GM19240 (cell line): ENCODE data around the gene CSF1R.

ENCODE experiments used
- DNase-seq: peaks from one replicate; pipeline ENCODE4 v3.0.0; 2011; ENCODE audit warnings: low spot score; ENCODE audit not compliant: insufficient read length

CSF1R gene

GRCh38 chr5:150120617-150121447, 34.5 kb upstream of the CSF1R start:
- DNase-seq, result no peak

GRCh38 chr5:150120062-150120441, 33.7 kb upstream of the CSF1R start:
- no peak for DNase-seq

DNA sequence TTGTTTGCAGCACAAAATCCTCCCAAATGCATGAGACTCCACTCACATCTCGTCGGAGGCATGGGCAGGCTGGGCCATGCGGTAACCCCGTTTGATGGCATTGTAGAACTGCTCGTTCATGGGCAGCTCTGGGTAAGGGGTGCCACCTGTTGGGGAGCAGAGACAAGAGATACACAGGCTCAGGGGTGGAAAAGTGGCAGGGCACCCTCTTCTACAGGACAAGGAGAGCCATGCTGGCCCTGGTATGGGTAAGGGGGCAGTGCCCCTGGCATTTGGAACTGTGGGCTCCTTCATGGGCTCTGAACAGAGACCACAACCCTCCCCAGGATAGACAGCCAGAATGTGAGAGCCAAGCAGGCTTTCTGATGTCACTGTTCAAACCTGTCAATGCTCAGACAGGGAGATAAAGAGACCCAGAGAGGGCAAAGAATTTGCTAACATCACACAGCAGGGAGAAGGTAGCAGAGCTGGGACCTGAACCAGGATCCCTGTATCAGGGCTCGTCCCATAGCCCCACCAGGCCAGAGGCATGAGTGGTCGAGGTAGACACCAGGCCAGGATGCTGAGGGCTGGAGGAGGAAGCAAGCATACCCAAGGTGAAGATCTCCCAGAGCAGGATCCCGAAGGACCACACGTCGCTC, 33.2 kb upstream of the CSF1R start:
- DNase-seq, result no peak

DNA sequence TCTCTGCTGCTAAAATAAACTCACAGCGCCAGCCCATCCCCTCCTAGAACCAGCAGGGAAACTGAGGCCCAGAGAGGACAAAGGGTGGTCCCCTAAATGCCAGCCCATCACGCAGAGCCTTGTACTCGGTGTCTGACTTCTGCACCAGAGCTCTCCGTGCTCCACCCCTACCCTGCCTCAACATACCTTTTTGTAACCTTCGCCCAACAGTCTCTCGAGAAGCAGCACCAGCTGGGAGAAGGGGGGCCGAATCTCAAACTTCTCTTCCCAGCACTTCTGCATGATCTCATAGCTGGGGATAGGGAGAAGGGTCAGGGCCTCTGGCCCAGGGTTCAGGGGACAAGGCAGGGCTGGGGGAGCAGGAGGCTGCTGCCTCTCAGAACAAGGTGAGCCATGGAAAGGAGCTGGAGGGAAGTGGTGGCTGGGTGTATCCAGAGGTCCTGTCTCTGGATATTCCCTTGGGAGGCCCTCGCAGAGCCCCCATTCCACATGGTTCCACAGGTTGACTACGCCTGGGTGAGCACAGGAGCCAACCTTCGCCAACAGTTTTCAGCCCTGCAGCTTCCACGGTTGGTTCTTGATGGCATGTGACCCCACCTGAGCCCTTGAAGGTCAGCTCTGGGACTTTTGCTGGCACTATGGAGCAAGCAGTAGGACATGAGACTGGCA, 32.3 kb upstream of the CSF1R start:
- no peak for DNase-seq

DNA sequence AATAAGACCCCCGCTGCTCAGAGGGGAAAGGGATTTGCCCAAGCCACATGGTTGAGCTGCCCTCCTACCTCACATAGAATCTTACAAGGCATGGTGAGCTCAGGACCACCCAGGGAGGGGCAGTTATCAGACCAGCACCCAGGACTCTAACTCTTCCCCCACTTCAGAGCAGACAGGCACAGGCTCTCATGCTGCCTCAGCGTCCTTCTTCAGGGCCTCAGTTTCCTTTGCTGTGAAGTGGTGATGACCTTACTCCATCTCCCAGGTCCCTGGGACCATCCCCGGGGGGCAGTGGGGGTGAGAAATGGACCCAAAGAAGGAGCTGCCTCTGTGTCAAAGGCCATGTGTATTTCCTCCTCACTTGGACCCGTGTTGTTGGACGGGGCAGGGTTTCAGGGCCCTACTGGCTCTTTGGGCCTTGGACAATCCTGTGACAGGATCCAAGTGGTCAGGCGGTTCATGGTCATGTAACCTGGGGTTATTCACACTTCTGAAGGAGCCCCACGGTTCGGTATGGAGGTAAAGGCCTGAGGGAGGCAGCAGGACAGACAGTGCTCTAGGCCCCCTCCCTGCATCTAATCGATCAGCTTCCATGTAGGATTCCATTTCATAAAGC, 31.7 kb upstream of the CSF1R start:
- no peak for DNase-seq

GRCh38 chr5:150116667-150117400, 30.5 kb upstream of the CSF1R start:
- no peak for DNase-seq

- no peak for DNase-seq
Observed at GRCh38 chr5:150114773-150115408, 28.5 kb upstream of the CSF1R start.

DNA sequence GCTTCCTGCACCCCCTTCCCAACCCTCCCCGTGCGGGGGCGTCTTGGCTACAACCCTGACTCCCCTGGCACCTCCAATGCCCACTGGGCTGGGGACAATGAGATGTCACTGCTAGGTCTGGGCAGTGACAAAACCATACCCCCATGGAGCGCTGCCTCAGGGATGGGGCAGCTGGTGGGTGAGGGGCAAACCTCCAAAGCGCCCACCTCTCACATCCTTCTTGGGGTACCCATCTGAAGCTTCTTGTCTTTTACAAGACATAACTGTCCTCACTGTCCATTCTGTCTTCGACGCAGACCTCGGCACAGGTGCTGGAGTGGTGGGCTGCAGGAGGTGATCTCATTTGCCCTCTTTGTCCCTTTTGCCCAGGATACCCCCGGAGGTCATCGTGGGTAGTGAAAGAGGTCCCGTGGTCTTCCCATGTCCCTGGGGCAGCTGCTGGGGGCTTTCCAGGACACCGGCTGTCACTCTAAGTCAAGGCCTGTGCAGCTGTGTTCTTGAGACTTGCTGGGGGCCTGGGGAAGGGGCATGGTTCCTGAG, 27.8 kb upstream of the CSF1R start:
- DNase-seq, result no peak

GRCh38 chr5:150113047-150113744, 26.8 kb upstream of the CSF1R start:
- DNase-seq, result no peak

- no peak for DNase-seq
Observed at GRCh38 chr5:150112201-150113046, 26.1 kb upstream of the CSF1R start.

DNA sequence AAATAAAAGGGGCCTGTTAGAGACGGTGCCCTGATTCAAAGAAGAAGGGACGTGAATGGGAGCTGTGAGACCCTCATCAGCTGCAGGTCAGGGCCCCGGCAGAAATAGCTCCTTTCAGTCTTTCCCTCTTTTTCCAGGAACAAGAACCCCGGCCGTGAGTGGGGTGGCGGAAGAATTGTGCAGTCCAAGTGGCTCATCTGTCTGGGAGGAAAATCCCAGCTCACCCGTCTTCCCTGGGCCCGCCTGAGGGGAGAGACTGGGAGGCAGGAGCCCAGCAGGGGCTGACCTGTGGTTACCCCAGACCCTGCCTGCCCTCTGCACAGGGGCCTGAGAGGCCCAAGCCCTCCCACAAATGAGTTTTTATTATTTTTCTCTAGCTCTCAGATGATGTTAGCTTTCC, 24.8 kb upstream of the CSF1R start:
- no peak for DNase-seq

DNA sequence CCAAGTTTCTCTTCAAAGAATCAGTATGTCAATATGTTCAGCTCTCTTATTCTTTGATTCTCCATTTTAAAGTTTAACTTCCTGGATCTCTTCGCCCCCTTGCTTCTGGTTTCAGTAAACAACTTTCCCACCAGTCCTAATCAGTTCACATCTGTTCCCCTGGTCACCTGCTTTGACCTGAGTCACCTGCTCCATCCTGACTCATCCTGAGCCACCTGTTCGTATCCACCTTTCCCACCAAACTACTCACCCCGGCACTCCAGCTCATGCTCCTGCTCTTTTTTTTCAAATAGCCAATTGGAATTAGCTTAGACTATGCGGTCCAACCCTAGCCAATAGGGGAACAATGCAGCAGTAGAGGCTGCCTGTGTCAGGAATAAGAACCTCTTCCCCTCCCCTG, 23.6 kb upstream of the CSF1R start:
- DNase-seq, result no peak

DNA sequence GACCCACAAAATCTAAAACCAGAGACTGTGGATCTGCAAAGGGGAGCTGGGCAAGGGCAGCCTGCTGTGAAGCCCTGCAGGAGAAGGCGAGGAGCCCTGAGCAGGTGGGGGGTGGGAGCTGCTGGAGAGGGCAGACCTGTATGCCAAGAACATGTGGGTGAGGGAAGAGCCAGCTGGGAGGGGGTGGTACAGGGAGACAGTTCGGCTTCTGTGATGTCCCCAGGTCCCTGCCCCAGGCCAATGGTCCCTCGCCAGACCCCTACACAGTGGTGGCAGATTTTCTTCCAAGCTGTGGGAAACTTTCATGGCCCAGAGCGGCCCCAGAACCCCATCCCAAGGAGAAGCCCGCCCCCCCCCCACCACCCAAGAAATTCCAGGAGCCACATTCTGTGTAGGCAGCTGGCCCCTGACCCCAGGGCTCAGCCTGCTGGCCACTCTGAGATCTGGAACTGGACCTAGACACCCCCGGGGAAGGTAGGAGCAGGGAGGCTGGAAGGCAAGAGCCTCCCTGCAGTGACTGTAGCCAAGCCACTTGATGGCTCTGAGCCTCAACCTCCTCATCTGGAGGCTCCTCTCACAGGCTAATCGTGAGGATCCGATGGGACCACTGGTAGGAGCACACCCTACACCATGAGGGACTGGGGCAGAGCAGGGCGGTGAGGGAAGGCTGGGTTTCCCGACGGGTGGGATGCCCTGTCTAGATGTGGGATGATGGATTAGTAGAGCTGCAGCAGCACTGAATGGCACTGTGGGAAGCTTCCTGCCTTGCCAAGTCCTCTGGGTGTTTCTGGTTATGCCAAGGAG, 22.6 kb upstream of the CSF1R start:
- DNase-seq, result no peak

DNA sequence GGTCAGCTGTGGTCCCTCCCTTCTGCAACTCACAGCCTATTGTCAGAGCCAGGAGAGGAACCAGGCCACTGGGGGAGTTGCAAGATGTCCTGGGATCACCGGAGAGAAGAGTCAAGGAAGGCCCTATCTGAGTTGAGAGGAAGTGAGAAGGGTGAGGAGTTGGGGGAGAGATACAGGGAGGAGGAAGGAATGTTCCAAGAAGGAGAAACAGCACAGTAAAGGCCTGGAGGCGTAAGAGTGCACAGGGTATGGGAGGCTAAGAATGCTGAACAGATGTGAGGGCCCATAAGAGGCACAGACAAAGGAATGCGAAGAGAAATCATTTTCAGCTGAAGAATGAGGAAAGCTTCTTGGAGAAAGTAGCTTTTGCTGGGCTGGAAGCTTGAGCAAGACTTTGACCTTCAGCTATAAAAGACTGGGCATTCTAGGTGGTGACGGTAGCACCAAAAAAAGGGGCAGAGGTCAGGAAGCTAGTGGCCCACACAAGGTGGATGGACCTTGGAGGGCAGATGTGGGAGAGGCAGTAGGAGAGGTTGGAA, 21.6 kb upstream of the CSF1R start:
- no peak for DNase-seq

DNA sequence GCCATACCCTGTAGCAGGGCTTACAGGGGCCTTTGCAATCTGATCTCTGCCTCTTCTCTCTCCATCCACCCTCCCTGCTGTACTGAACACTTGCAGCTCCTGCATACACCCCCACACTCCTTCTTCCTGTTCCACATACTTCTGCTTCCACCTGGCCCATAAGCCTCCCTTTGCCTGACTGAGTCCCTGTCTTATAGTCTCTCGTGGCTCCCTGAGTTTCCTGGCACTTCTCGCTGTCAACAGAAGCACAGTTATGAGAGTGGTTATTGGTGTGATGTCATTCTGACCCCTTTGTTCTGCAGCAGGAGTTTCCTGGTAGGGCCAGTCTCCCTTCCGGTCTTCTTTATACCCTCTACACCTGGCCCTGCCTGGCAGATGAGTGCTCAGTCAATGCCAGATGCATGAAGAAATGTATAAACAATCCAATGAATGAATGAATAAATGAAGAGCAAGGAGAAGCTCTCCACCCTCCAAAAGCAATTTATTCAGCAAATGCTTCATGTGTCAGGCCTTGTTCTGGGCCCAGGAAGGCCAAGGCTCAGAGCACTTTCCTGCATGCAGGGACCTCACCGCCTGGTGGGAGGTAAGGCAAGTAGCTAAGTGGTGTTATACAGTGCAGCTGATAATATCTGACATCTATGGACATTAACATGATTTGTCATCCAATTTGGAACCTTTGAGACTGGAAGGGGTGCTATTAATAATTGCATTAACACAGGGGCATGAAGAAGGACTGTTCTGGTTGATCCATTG, 20.5 kb upstream of the CSF1R start:
- DNase-seq, result no peak

GRCh38 chr5:150105928-150106615, 19.7 kb upstream of the CSF1R start:
- DNase-seq, result no peak

DNA sequence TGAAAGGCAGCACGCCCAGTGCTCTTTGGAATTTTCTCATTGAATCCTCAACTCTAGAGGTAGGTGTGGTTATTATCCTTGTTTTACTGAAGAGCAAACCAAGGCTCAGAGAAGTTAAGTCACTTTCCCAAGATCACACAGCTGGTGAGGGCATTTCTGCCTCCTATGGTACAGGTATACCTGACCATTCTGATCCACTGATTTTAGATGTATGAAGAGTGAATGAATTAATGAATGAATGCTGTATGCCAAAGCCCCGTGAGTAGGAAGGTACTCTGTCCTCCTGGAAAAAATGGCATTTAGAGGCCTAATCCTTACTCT, 18.2 kb upstream of the CSF1R start:
- DNase-seq, result no peak
